IPS DF 4.7 (cell line): ENCODE results near the gene TMEM174.

Experiments used
- DNase-seq: peaks from one replicate; pipeline ENCODE4 v3.0.0-alpha.2; 2013; ENCODE audit warnings: low spot score; ENCODE audit errors: extremely low read depth

TMEM174 gene, protein sequence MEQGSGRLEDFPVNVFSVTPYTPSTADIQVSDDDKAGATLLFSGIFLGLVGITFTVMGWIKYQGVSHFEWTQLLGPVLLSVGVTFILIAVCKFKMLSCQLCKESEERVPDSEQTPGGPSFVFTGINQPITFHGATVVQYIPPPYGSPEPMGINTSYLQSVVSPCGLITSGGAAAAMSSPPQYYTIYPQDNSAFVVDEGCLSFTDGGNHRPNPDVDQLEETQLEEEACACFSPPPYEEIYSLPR

DNA sequence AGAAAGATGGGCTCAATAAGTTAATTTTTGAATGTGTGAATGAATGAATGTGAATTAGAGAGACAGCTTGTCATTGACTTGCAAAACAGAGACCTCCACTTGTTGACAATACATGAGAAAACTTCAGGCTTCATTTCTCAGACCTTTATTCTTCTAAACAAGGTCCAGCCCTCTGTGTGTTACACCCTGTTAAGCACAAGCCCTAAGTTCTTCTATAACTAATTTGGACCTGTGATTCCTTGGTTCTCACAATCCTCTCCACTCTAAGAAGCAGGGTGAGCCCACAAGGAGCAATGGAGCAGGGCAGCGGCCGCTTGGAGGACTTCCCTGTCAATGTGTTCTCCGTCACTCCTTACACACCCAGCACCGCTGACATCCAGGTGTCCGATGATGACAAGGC, at the start of gene TMEM174:
TSS of gene TMEM174 (plus strand) at position 243 of the 400 bp plus-strand sequence. CDS start at position 294, 51 bp downstream.
- DNase-seq: no peak

DNA sequence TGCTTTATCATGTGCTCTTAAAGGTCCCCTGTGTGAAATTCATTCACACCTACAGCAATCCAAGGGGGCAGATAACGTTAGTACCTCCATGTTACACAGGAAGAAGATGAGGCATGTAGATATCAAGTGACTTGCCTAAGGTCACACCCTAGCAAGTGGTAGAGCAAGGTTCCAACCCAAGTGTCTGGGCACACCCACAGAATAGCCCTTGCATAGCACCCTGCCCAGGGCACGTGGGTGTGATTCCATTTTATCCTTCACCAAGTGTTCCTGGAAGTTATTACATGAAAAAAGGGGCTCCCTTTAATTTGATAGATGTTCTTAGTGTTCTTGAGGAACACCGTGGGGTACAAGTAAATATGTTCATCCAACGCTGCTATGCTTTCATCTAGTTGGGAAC, 47.7 kb upstream of the TMEM174 start:
- no peak for DNase-seq

DNA sequence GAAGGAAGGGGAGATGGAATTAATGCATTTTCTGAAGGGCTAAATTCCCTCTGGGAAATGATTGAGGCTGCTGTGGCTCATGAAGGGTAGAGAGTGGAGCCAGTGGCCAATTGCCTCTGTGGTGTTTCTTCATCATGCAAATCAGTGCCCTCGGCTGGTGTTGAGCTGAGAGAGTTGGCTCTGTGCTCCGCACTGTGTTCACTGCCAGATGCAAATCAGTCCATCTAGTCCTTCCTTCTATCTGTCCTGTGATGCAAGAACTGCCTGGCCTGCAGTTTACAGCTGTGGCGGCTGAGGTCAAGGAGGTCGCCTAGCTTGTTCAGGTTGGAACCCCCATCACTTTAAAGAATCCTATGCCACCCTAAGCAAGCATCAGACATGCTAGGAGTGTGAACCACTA, 46.6 kb upstream of the TMEM174 start:
- DNase-seq: no peak

DNA sequence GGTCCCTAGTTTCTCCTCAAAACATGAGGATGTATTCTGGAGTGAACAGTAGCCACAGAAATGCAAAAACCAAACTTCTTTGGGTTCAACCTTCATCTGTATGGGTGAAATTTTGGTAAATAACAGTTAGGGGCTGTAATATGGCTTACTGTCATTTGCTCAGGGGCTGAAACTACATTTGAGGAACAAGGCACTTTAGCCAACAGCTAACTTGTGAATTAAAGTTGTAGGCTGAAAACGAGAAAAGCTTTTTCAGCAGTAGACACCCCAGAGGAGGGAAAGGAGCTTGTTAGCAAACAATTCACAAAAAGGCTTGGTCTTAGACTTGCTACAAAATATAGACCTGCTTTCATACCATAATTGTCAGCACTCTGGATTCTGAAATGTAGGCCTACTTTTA, 46.0 kb upstream of the TMEM174 start:
- no peak for DNase-seq

DNA sequence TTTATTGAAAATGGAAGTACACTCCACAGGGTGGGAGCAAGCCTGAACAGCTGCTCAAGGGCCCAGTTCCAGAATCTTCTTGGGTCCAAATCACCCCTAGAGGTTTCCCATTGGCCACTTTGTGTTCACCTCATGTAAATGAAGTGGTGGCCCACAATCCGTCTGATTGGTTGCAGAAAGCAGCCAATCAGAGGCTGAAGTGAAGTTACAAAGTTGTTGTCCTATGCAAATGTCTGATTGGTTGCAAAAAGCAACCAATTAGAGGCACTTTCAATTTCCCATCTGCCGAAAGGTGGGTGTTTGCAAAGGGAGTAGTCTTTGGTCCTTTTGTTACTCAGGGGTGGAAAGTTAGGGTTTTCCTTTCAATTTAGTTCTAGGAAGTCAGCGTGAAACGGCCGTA, 43.9 kb upstream of the TMEM174 start:
- DNase-seq: no peak

DNA sequence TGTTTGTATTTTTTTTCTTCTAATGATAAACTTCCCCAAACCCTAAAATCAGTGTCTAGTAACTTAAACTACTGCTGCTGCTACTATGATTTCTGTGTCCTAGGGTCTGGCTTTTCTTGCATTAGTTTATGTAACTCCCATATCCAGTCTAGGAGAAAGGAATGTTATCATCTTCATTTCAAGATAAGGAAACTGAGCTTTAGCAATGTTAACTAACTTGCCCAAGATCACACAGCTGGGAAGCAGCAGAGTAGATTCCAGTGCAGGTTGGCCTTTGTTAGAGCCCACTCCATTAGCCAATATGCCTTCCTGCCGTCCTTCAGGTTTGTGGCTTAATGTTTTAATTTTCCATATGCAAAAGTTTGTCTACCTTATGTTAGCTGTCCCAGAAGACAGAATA, 42.2 kb upstream of the TMEM174 start:
- DNase-seq: no peak

DNA sequence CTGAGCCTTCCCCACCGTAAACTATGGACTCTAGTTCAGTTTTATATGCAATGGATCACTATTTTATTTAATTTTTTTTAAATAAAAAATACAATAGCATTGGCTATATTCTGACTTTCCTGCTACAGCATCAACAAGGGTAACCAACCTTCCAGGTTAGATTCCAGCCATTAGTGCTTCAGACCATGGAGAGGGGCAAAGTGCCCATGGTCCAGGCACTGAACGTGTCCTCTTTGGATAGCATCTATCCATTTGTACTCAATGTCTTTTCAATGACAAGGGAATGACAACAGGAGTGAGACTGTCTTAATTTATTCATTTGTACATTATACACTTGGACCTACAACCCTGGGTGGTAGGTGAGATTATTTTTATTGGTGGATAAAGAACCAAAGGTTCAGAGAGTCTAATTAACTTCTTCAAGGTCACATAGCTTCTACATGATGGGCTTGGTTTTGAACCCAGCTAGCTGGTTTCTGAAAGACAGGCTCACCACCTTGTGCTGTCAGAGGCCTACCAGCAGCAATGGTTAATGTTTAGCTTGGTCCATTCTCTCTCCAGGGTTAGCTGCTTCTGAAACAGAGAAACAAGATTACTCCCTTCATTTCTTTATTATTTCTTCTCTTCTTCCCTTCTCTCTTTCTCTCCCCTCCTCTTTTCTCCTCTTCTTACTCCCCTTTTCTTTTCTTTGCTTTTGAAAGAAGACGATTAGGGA, 41.1 kb upstream of the TMEM174 start:
- DNase-seq: no peak

DNA sequence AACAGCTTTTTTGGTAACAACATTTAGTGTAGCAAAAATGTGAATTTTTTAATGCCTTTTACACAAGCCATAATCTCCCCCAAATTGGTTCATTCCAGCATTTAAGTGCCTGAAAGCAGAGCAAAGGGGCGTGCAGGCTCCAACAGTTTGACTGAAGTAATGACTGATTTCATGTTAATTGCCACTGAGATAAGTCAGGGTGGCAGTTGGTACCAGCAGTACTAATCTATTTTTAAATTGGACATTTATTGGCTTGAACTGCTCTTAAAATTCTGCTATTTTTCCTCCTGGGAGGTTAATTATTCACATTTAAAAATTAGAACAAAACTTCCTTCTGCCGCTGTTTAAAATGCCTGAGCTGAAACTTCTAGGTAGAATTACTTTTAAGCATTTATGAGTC, 40.2 kb upstream of the TMEM174 start:
- DNase-seq: no peak

DNA sequence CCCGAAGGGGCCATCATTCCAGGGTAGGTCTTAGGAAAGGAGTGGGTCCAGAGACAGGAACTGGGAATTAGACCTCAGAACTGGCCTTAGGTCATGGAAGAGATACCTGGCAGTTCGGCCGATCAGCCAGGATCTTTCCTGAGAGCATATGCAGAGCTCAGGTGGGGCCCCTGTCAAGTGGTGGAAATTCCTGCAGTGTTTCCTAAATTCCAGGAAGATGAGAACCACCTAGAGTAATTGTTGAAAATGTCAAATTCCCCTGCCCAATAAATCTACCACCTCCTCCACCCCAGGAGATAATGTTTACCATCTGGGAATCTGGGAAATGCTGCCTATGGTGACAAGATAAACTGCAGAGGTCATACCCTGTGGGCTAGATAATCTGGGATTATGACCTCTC, 38.0 kb upstream of the TMEM174 start:
- no peak for DNase-seq

DNA sequence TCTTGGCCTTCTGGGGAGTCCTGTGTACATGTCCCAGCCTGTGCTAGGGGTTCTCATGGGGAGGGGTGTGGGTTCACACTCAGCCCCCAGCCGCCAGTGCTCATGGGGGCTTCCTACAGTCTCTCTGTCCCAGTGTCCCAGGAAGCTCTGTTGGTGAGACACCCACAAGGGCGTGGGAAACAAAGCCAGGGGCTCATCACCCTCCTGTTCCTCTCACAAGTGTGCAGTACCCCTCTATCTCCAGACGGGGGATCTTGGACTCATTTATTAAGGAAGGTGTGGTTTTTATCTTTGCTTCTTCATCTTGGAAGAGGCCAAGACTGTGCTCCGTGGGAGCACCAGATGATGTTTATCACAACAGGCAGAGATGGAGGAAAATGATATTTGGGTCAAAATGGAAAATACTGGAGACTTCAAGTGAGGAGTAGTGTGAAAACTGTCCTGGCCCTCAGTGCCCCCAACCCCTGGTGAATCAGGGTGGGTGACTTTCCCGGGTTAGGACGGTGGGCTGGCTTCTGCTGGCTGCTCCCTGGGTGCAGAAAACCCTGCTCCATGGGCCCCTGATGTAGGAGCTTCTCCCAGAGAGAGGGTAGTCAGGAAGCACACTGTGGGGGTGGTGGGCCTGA, 37.5 kb upstream of the TMEM174 start:
- no peak for DNase-seq

DNA sequence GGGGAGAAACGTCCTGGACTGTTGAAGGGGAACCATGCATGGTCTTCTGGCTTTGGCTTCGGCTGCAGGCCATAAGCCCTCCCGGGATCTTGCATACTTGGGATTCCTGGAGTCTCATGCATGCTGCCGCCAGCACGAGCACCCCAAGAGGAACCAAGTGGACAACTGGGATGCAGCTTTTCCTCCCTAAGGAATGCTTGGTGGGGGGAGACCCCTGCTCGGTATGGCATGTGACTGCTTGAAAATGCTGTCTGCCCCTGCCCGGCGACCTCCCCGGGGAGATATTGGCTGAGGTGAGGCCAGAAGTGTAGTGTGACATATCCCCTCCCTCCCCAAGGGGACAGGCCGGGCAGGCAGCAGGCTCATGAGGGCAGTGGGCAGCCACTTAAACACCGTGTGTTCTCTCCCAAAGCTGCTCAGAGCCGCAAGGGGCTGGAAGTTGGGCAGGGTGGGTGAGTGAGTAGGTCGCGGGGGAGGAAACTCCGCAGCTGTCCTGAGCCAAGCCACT, 36.9 kb upstream of the TMEM174 start:
- no peak for DNase-seq

DNA sequence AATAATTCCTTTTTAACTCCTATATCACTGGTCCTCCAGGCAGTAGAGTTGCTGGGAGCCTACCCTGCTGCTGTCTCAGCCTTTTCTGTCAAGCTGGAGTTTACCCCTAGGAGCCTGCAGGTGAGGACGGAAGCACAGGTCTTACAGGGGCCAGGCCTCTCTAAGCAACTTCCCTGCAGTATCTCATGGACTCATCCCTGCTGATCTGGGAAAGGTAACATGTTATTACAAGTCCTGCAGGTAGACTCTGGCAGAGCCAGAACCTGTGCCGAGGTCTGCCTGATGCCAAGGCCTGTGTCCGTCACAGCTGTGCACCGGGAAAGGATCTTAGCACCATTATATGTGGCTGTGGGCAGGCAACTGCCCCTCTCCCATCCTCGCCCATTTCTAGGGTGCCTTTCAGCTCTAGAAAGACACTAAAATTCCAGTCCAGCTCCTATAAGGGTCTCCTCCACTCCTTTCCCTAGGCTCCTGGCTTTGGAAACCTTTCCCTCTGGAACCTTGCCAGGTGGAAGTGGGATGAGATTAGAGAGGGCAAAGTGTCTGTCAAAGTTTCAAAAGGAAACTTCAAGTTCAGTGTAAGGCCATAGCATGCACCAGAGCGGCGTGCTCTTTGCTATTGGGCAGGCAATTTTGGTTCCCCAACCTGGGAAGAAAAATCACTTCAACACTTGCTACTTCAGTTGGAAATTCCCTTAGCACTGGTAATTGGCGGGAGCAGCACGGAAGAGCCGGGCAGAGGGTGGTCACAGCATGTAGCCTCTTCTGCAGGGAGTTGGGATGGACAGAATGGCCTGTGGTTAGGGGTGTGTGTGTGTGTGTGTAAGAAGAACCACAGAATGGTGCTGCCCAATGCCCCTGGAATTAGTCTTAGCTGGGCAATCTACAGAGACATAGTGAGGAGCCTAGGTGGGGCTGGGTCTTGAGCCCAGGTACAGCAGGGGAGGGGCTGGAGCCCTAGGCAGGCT, 35.1 kb upstream of the TMEM174 start:
- no peak for DNase-seq

DNA sequence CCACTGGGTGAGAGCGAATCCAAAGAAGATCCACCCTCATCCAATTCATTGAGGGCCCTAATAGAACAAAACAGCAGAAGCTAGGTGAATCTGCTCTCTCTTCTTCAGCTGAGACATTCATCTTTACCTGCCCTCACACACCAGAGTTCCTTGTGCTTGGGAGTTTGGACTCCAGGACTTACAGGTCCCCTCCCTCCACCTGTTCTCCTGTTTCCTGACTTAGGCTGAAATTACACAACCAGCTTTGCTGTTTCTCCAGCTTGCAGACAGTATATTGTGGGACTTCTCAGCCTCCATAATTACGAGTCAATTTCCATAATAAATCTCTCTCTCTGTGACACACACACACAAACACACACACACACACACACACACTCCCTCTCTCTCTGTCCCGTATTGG, 33.5 kb upstream of the TMEM174 start:
- no peak for DNase-seq

DNA sequence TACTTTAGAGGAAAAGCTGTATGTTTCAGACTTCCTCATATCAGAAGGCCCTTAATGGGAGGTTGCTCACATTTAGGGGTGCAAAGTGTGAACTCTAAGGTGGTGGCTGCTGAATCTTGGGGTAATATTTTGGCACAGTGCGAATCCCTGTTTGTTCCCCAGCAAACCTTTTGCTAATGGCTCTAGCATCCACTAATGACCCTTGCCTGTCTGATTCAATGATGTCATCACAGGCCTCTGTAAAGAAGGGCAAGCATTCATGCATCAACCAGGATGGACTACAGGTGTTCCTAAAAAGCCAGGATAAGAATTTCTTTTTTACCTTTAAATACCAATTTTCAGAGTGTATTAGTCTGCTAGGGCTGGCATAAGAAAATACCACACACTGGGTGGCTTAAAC, 32.2 kb upstream of the TMEM174 start:
- DNase-seq: no peak

DNA sequence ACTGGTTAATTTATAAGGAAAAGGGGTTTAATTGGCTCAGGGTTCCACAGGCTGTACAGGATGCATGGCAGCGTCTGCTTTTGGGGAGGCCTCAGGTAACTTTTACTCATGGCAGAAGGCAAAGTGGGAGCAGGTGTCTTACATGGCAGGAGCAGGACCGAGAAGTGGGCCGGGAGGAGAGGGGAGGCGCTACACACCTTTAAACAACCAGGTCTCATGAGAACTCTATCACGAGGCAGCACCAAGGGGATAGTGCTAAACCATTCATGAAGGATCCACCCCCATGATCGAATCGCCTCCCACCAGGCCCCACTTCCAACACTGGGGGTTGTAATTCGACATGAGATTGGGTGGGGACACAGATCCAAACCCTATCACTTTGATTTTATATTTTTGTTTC, 31.0 kb upstream of the TMEM174 start:
- no peak for DNase-seq

DNA sequence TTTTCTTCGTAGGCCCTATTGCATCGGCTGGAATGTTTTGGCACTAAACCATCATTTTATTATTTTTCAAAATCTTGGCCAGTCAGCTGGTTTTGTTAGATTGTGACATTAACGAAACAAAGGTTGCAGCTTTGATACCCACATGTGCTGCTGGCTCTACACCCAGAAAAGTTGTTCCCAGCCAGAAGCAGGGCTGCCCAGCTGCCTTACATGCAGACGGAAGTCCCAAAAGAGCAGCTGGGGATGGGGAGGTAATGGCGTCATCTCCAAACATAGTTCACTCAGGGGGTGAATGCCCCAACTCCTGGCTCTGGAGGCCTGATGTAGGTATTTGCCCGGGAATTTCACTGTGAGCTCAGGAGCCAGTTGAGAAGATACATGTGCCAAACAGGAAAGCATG, 29.3 kb upstream of the TMEM174 start:
- DNase-seq: no peak

DNA sequence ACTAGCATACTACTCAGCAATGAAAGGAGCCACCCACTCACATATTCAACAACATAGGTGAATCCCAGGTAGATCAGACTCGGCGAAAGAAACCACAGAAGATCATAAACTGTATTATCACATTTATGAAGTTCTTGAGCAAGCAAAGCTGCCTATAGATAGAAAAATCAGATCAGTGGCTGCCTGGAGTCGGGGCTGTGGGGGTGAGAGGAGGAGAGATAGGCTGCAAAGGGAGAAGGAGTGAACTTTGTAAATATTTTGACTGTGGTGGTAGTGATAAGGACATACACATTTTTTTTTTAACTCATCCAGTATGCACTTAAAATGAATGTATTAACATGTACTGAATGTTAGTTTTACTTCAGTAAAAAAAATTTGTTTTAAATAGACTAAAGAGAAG, 23.5 kb upstream of the TMEM174 start:
- DNase-seq: no peak

DNA sequence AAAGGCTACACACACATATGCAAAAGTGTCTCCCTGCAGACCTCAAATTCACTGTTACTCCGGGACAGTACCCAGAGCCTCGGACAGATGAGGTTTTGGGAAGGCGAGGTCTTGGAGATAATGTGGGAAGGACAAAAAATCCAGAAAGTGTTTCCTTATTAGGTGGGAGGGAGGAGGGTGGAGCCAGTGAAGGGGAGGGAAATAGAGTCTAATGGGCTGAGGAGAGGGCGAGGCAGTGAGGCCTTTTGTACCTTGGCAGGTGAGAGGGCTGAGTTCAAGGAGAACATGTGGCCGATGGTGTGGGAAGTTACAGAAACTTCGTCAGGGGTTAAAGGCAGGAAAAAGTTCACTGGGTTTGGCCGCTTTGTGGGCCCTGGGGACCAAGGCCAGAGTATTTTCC, 22.1 kb upstream of the TMEM174 start:
- DNase-seq: no peak

DNA sequence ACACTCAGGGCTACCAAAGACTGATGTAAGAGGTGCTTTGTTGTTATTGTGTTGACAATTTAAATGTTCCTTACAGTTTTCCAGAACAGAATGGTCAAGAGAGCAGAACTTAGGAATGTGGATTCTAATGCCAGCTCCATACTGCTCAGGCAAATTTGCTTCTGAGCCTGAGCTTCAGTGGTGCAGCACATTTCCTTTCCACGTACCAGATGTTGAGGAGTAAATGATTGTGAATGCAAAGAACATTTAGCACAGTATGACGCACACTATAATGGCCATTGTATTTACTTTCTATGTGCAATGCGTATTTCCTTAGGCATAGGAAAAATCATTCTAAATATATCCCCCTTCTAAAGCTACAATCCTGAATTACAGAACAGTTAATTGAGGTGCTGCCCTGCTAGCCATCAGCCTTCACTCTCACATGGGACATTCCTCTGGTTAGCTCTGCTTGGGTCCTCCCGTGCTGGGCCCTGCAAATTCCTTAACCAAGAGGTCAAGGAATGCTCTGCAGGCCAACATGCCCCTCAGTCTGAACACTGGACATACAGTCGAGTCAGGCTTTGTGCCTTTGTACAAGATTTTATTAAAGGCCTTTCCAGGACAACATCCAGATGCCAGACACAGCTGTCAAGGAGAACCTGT, 21.1 kb upstream of the TMEM174 start:
- no peak for DNase-seq

DNA sequence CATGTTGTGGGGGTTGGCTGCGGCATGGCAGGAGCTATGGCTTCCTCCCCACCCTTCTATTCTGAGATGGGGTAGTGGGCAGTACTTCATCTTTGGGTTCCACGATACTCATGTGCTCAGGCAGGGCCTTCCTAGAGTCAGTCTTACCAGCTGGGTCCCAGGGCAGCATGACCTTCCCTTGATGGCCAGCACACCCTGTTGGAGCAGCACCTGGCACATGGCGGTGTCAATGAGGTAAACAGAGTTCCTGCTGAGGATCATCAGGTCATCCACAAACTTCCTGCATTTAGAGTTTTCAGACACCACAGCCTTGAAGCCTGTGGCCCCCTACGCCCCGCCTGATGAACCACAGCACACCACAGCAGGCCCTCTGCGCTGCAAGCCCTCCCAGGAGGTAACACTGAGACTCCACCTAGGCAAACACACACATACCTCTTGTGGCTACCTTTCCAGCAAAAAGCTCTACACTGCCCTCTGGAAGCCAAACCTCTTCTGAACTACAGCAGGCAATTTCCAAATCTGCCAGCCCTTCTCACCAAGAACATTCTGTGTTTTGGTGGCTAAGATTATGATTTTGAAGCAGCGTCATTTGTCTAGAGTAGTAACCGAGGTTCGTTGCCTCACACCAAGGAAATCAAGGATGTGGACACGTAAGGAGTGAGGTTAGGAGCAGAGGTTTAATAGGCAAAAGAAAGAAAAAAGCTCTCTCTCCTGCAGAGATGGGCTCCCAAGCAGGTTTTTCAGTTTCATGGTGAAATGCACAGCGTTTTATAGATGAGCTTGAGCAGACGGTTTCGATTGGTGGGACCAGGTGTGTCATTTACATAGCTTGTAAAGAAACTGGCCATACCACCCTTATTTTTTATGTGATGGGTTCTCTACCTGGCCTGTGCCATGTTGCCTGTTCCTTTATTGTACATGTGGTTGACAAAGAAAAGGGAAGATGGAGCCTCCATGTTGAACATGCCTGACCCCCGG, 20.3 kb upstream of the TMEM174 start:
- DNase-seq: no peak
